ENCODE data around the gene TEDDM1.

TEDDM1 gene

GRCh38 chr1:182391362-182392049 is 9.0 kb downstream of the TEDDM1 start, which contains the start of gene GLUL:
Gene GLUL (minus strand): TSS chr1:182391790. CDS start chr1:182388737, 3,053 bp downstream.
- Histone ChIP-seq H3K27me3 (ENCODE audit: control insufficient read depth in 2 of 2, insufficient read depth in 2 of 2, low read length in 2 of 2) (no peaks in the 10 kb centered on the region), H3K4me3 (ENCODE audit: low read length in 2 of 2) (peak within 1 kb of the TSS; percentile 91), H3K9ac (ENCODE audit: low read depth in 1 of 2, low read length in 2 of 2) (peak within 1 kb of the TSS; percentile 92 to 99), H3K27ac (ENCODE audit: low read depth in 2 of 2, low read length in 2 of 2) (peak within 1 kb of the TSS; percentile 95 to 98), H3K4me1 (ENCODE audit: control insufficient read depth in 2 of 2, insufficient read depth in 2 of 2, low read length in 2 of 2) (peaks cover 3 to 23% of the 10 kb centered on the region in 2 donors), H3K9me3 (ENCODE audit: control insufficient read depth in 2 of 2, low read length in 2 of 2) (no peaks in the 10 kb centered on the region), H3K36me3 (ENCODE audit: control insufficient read depth in 2 of 2, insufficient read depth in 2 of 2, low read length in 2 of 2) (peaks cover 26 to 32% of the 10 kb centered on the region in 2 donors)

- peak overlapping the region; percentile 95 to 98 for H3K27ac ChIP-seq (ENCODE audit: low read depth in 2 of 2, low read length in 2 of 2)
- H3K9me3 ChIP-seq (ENCODE audit: control insufficient read depth in 2 of 2, low read length in 2 of 2), result no peaks in the 10 kb centered on the region
- peak overlapping the region; percentile 91 for H3K4me3 ChIP-seq (ENCODE audit: low read length in 2 of 2)
- H3K9ac ChIP-seq (ENCODE audit: low read depth in 1 of 2, low read length in 2 of 2), result peak overlapping the region; percentile 92 to 99
- peaks cover 31 to 37% of the 10 kb centered on the region in 2 donors for H3K36me3 ChIP-seq (ENCODE audit: control insufficient read depth in 2 of 2, insufficient read depth in 2 of 2, low read length in 2 of 2)
- H3K27me3 ChIP-seq (ENCODE audit: control insufficient read depth in 2 of 2, insufficient read depth in 2 of 2, low read length in 2 of 2), result no peaks in the 10 kb centered on the region
- H3K4me1 ChIP-seq (ENCODE audit: control insufficient read depth in 2 of 2, insufficient read depth in 2 of 2, low read length in 2 of 2), result peaks cover 3 to 21% of the 10 kb centered on the region in 2 donors
Measured at GRCh38 chr1:182391028-182391361, 9.5 kb downstream of the TEDDM1 start.

GRCh38 chr1:182389619-182390047 is 10.8 kb downstream of the TEDDM1 start:
- Histone ChIP-seq H3K36me3 (ENCODE audit: control insufficient read depth in 2 of 2, insufficient read depth in 2 of 2, low read length in 2 of 2) (peaks cover 40 to 49% of the 10 kb centered on the region in 2 donors), H3K27ac (ENCODE audit: low read depth in 2 of 2, low read length in 2 of 2) (peak overlapping the region; percentile 95 to 98), H3K9ac (ENCODE audit: low read depth in 1 of 2, low read length in 2 of 2) (peak overlapping the region; percentile 92 to 99), H3K9me3 (ENCODE audit: control insufficient read depth in 2 of 2, low read length in 2 of 2) (no peaks in the 10 kb centered on the region), H3K4me1 (ENCODE audit: control insufficient read depth in 2 of 2, insufficient read depth in 2 of 2, low read length in 2 of 2) (peaks cover 3 to 21% of the 10 kb centered on the region in 2 donors), H3K27me3 (ENCODE audit: control insufficient read depth in 2 of 2, insufficient read depth in 2 of 2, low read length in 2 of 2) (no peaks in the 10 kb centered on the region), H3K4me3 (ENCODE audit: low read length in 2 of 2) (peak overlapping the region; percentile 91)

- Histone ChIP-seq H3K4me3 (ENCODE audit: low read length in 2 of 2) (peak overlapping the region; percentile 91), H3K4me1 (ENCODE audit: control insufficient read depth in 2 of 2, insufficient read depth in 2 of 2, low read length in 2 of 2) (peaks cover 3 to 21% of the 10 kb centered on the region in 2 donors), H3K9ac (ENCODE audit: low read depth in 1 of 2, low read length in 2 of 2) (peak overlapping the region in 1 of 2 donors; percentile 99), H3K36me3 (ENCODE audit: control insufficient read depth in 2 of 2, insufficient read depth in 2 of 2, low read length in 2 of 2) (peaks cover 50 to 59% of the 10 kb centered on the region in 2 donors), H3K27ac (ENCODE audit: low read depth in 2 of 2, low read length in 2 of 2) (peak overlapping the region in 1 of 2 donors; percentile 98), H3K27me3 (ENCODE audit: control insufficient read depth in 2 of 2, insufficient read depth in 2 of 2, low read length in 2 of 2) (no peaks in the 10 kb centered on the region), H3K9me3 (ENCODE audit: control insufficient read depth in 2 of 2, low read length in 2 of 2) (no peaks in the 10 kb centered on the region)
Measured at GRCh38 chr1:182388392-182389134, 11.9 kb downstream of the TEDDM1 start.

- Histone ChIP-seq H3K27me3 (ENCODE audit: control insufficient read depth in 2 of 2, insufficient read depth in 2 of 2, low read length in 2 of 2) (no peaks in the 10 kb centered on the region), H3K9ac (ENCODE audit: low read depth in 1 of 2, low read length in 2 of 2) (no peak overlapping the region), H3K36me3 (ENCODE audit: control insufficient read depth in 2 of 2, insufficient read depth in 2 of 2, low read length in 2 of 2) (peaks cover 59 to 68% of the 10 kb centered on the region in 2 donors), H3K27ac (ENCODE audit: low read depth in 2 of 2, low read length in 2 of 2) (no peak overlapping the region), H3K9me3 (ENCODE audit: control insufficient read depth in 2 of 2, low read length in 2 of 2) (no peaks in the 10 kb centered on the region), H3K4me3 (ENCODE audit: low read length in 2 of 2) (no peak overlapping the region), H3K4me1 (ENCODE audit: control insufficient read depth in 2 of 2, insufficient read depth in 2 of 2, low read length in 2 of 2) (peaks cover 3 to 15% of the 10 kb centered on the region in 2 donors)
Measured at GRCh38 chr1:182387566-182387965, 12.9 kb downstream of the TEDDM1 start.

GRCh38 chr1:182386980-182387379 is 13.5 kb downstream of the TEDDM1 start:
- Histone ChIP-seq H3K36me3 (ENCODE audit: control insufficient read depth in 2 of 2, insufficient read depth in 2 of 2, low read length in 2 of 2) (peaks cover 61 to 74% of the 10 kb centered on the region in 2 donors), H3K4me3 (ENCODE audit: low read length in 2 of 2) (no peak overlapping the region), H3K4me1 (ENCODE audit: control insufficient read depth in 2 of 2, insufficient read depth in 2 of 2, low read length in 2 of 2) (peaks cover 0 to 13% of the 10 kb centered on the region in 2 donors), H3K27me3 (ENCODE audit: control insufficient read depth in 2 of 2, insufficient read depth in 2 of 2, low read length in 2 of 2) (no peaks in the 10 kb centered on the region), H3K9ac (ENCODE audit: low read depth in 1 of 2, low read length in 2 of 2) (no peak overlapping the region), H3K9me3 (ENCODE audit: control insufficient read depth in 2 of 2, low read length in 2 of 2) (no peaks in the 10 kb centered on the region), H3K27ac (ENCODE audit: low read depth in 2 of 2, low read length in 2 of 2) (no peak overlapping the region)

- H3K36me3 ChIP-seq (ENCODE audit: control insufficient read depth in 2 of 2, insufficient read depth in 2 of 2, low read length in 2 of 2), result peaks cover 61 to 78% of the 10 kb centered on the region in 2 donors
- H3K27me3 ChIP-seq (ENCODE audit: control insufficient read depth in 2 of 2, insufficient read depth in 2 of 2, low read length in 2 of 2), result no peaks in the 10 kb centered on the region
- H3K27ac ChIP-seq (ENCODE audit: low read depth in 2 of 2, low read length in 2 of 2), result no peak overlapping the region
Measured at GRCh38 chr1:182385885-182386853, 14.3 kb downstream of the TEDDM1 start.

GRCh38 chr1:182384387-182384960 is 16.0 kb downstream of the TEDDM1 start:
- no peak overlapping the region for H3K9ac ChIP-seq (ENCODE audit: low read depth in 1 of 2, low read length in 2 of 2)
- no peaks in the 10 kb centered on the region for H3K27me3 ChIP-seq (ENCODE audit: control insufficient read depth in 2 of 2, insufficient read depth in 2 of 2, low read length in 2 of 2)
- H3K9me3 ChIP-seq (ENCODE audit: control insufficient read depth in 2 of 2, low read length in 2 of 2), result no peaks in the 10 kb centered on the region
- H3K4me1 ChIP-seq (ENCODE audit: control insufficient read depth in 2 of 2, insufficient read depth in 2 of 2, low read length in 2 of 2), result peaks cover 0 to 13% of the 10 kb centered on the region in 2 donors
- H3K4me3 ChIP-seq (ENCODE audit: low read length in 2 of 2), result no peak overlapping the region
- peaks cover 61 to 72% of the 10 kb centered on the region in 2 donors for H3K36me3 ChIP-seq (ENCODE audit: control insufficient read depth in 2 of 2, insufficient read depth in 2 of 2, low read length in 2 of 2)
- no peak overlapping the region for H3K27ac ChIP-seq (ENCODE audit: low read depth in 2 of 2, low read length in 2 of 2)

More at GRCh38 chr1:182385885-182386853, 14.3 kb downstream of the TEDDM1 start:
- Histone ChIP-seq H3K4me3 (ENCODE audit: low read length in 2 of 2) (no peak overlapping the region), H3K9ac (ENCODE audit: low read depth in 1 of 2, low read length in 2 of 2) (no peak overlapping the region), H3K9me3 (ENCODE audit: control insufficient read depth in 2 of 2, low read length in 2 of 2) (no peaks in the 10 kb centered on the region), H3K4me1 (ENCODE audit: control insufficient read depth in 2 of 2, insufficient read depth in 2 of 2, low read length in 2 of 2) (peaks cover 0 to 13% of the 10 kb centered on the region in 2 donors)

GRCh38 chr1:182383934-182384333 is 16.5 kb downstream of the TEDDM1 start:
- H3K27ac ChIP-seq (ENCODE audit: low read depth in 2 of 2, low read length in 2 of 2), result no peak overlapping the region

More at GRCh38 chr1:182383934-182384333, 16.5 kb downstream of the TEDDM1 start:
- H3K9ac ChIP-seq (ENCODE audit: low read depth in 1 of 2, low read length in 2 of 2), result no peak overlapping the region
- no peaks in the 10 kb centered on the region for H3K27me3 ChIP-seq (ENCODE audit: control insufficient read depth in 2 of 2, insufficient read depth in 2 of 2, low read length in 2 of 2)
- H3K9me3 ChIP-seq (ENCODE audit: control insufficient read depth in 2 of 2, low read length in 2 of 2), result no peaks in the 10 kb centered on the region
- H3K4me3 ChIP-seq (ENCODE audit: low read length in 2 of 2), result no peak overlapping the region
- peaks cover 61 to 69% of the 10 kb centered on the region in 2 donors for H3K36me3 ChIP-seq (ENCODE audit: control insufficient read depth in 2 of 2, insufficient read depth in 2 of 2, low read length in 2 of 2)
- peaks cover 0 to 10% of the 10 kb centered on the region in 2 donors for H3K4me1 ChIP-seq (ENCODE audit: control insufficient read depth in 2 of 2, insufficient read depth in 2 of 2, low read length in 2 of 2)
